K562 (cell line): ENCODE results near the gene ARID4B. TPM values are rescaled to one million over a fixed set of nuclear protein-coding genes. Genes with fewer than 3 reads are reported as not detected.

Experiments used
- CHD1 ChIP-seq: fragments of 200-600 bp; sonication (generic); IDR thresholded peaks from one replicate; pipeline ENCODE4 v1.6.1; 2012; ENCODE audit warnings: mild to moderate bottlenecking, moderate library complexity, low read length, inconsistent platforms
- EGR1 ChIP-seq: fragments of 450-650 bp; conservative IDR thresholded peaks from 2 replicates; pipeline ENCODE4 v1.6.1; 2017; ENCODE audit warnings: mild to moderate bottlenecking
- FOXK1 ChIP-seq: sonication (generic); formaldehyde crosslinking; IDR thresholded peaks from 2 replicates; pipeline ENCODE4 v1.8.0; 2022; ENCODE audit warnings: missing genetic modification reagents, mild to moderate bottlenecking, borderline replicate concordance
- GTF2A2 ChIP-seq: IDR thresholded peaks from 2 replicates; pipeline ENCODE4 v1.6.1; 2016; ENCODE audit warnings: mild to moderate bottlenecking, missing genetic modification characterization, missing compliant biosample characterization
- MAFG ChIP-seq: fragments of 450-650 bp; conservative IDR thresholded peaks from 2 replicates; pipeline ENCODE4 v1.6.1; 2016; ENCODE audit warnings: missing genetic modification characterization, missing compliant biosample characterization
- MED1 ChIP-seq: sonication (generic); formaldehyde crosslinking; IDR thresholded peaks from 2 replicates; pipeline ENCODE4 v1.8.1; 2023; ENCODE audit warnings: missing genetic modification reagents, borderline replicate concordance
- RBBP5 ChIP-seq: fragments of 200-600 bp; sonication (generic); IDR thresholded peaks from 2 replicates; pipeline ENCODE4 v1.6.1; 2012; ENCODE audit warnings: borderline replicate concordance, mild to moderate bottlenecking, low read length, control low read depth, inconsistent platforms; ENCODE audit not compliant: insufficient read depth, poor library complexity, severe bottlenecking
- RCOR1 ChIP-seq, 2 experiments: IDR thresholded peaks; 2 replicates each; pipeline ENCODE4 v1.6.1; 2012; ENCODE audit warnings: low read depth in 2 of 2, low read length in 2 of 2, borderline replicate concordance in 1 of 2, improper control_type of control experiment in 1 of 2
- SNRNP70 ChIP-seq: fragments of 200-400 bp; formaldehyde crosslinking; optimal IDR thresholded peaks from 2 replicates; pipeline ENCODE3; 2017; ENCODE audit warnings: low read depth, low read length
- VEZF1 ChIP-seq: fragments of 200-800 bp; sonication (Bioruptor generic); IDR thresholded peaks from 2 replicates; pipeline ENCODE4 v1.6.1; 2017; ENCODE audit warnings: missing genetic modification characterization, missing compliant biosample characterization
- ZBTB8A ChIP-seq: fragments of 450-650 bp; IDR thresholded peaks from 2 replicates; pipeline ENCODE4 v1.6.1; 2018; ENCODE audit warnings: mild to moderate bottlenecking, moderate library complexity; ENCODE audit not compliant: partially characterized antibody
- ZMIZ1 ChIP-seq, 2 experiments: fragments of 150-350 bp in 1 of 2; IDR thresholded peaks; 2 replicates each; pipeline ENCODE4 v1.6.1; 2012 to 2016; ENCODE audit warnings: low read depth in 2 of 2, low read length in 2 of 2, mild to moderate bottlenecking in 1 of 2, moderate library complexity in 1 of 2
- ZNF445 ChIP-seq: fragments of 250-450 bp; sonication (Bioruptor Pico); IDR thresholded peaks from 2 replicates; pipeline ENCODE4 v1.4.0; 2020; ENCODE audit warnings: low read depth, mild to moderate bottlenecking, moderate library complexity
- polyA plus RNA-seq, 8 experiments: library from polyadenylated mRNA; depleted of rRNA in 4 of 8; stranded (reverse) in 5 of 8; unstranded in 3 of 8; fragments of >200 nt; fragmentation: Nextera tagmentation in 2 of 8; fragmentation: Illumina TruSeq in 1 of 8; extraction: Ambion mirVana in 2 of 8; extraction: Trizol in 1 of 8; gene quantifications; 2 replicates each; pipeline versions ENCODE4 v1.2.1 to v1.2.3, GENCODE V29; 2011 to 2014; ENCODE audit warnings: inconsistent platforms in 1 of 8, missing spikeins in 1 of 8
- total RNA-seq, 7 experiments: library from RNA; depleted of rRNA in 6 of 7; stranded (reverse); fragments of >200 nt in 6 of 7; fragmentation: Illumina TruSeq in 2 of 7; extraction: Trizol in 2 of 7; gene quantifications; 2 replicates each; pipeline versions ENCODE4 v1.2.1 to v1.2.3, GENCODE V29; 2011 to 2021; ENCODE audit warnings: low replicate concordance in 1 of 7

ARID4B gene
- total and polyA plus RNA-seq, 9 of the 15 experiments (the other 6 are each of a cell fraction or from before 2014, with no cell fraction given) = 8.4 to 38.9 (median 18.5) TPM

GRCh38 chr1:235327559-235328270 is at the start of gene ARID4B (continued):
- TF ChIP-seq ZMIZ1 (IDR thresholded peaks at IDR 0.05; ENCODE audit: low read depth in 2 of 2, low read length in 2 of 2) (no peak), ZNF445 (CRISPR knock-in tag) (no peak), FOXK1 (no peak), EGR1 (no peak), RCOR1 (IDR thresholded peaks at IDR 0.05; ENCODE audit: borderline replicate concordance in 1 of 2, low read depth in 2 of 2, low read length in 2 of 2) (no peak), RBBP5 (peak; percentile 95), VEZF1 (CRISPR knock-in tag) (no peak), SNRNP70 (no peak), MAFG (tag) (no peak), GTF2A2 (no peak), MED1 (no peak), CHD1 (peak; percentile 1), ZBTB8A (no peak)
